PC-3 (cell line): ENCODE results near the gene SIX1.

Experiments used
- EZH2 ChIP-seq: fragments of 300-600 bp; sonication (generic); IDR thresholded peaks from one replicate; pipeline ENCODE4 v1.6.1; 2017; ENCODE audit warnings: antibody characterized with exemption, mild to moderate bottlenecking, low read length; ENCODE audit not compliant: unreplicated experiment
- TF ChIP-seq, protein P1 (sequence below): fragments of 300-600 bp; sonication (generic); conservative IDR thresholded peaks from 2 replicates; pipeline ENCODE4 v1.5.1; 2017; ENCODE audit warnings: antibody characterized with exemption, low read depth, mild to moderate bottlenecking, low read length

DNA sequence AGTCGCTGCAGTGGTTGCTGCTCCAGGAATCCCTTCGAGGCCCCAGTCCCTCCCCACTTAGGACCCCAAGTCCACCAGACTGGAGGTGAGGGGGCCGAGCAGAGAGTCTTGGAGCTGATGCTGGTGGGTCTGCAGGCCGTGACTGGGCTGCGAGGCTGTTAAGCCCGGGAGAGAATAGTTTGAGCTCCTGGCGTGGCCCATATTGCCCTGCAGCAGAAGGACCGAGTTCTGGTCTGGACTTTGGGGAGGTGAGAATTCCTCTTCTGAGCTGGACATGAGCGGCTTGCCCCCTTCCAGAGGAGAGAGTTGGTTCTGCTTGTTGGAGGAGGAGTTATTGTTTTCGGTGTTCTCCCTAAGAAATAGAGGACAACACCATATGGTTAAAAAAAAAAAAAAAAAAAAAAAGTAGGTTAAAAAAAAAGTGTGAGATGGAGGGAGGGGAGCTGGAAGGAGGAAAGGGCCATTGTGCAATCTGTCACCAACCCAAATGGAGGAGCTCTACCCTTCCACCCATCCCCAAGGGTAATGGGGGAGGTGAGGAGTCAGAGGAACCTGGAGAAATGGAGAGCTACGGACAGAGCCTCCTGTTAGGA is 3.0 kb downstream of the SIX1 start:
- TF ChIP-seq EZH2: no peak
- TF ChIP-seq, protein P1, sequence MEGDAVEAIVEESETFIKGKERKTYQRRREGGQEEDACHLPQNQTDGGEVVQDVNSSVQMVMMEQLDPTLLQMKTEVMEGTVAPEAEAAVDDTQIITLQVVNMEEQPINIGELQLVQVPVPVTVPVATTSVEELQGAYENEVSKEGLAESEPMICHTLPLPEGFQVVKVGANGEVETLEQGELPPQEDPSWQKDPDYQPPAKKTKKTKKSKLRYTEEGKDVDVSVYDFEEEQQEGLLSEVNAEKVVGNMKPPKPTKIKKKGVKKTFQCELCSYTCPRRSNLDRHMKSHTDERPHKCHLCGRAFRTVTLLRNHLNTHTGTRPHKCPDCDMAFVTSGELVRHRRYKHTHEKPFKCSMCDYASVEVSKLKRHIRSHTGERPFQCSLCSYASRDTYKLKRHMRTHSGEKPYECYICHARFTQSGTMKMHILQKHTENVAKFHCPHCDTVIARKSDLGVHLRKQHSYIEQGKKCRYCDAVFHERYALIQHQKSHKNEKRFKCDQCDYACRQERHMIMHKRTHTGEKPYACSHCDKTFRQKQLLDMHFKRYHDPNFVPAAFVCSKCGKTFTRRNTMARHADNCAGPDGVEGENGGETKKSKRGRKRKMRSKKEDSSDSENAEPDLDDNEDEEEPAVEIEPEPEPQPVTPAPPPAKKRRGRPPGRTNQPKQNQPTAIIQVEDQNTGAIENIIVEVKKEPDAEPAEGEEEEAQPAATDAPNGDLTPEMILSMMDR: no peak
